ENCODE data around the gene INTS6.

- TF ChIP-seq PPARA (CRISPR knock-in tag; IDR thresholded peaks at IDR 0.05; ENCODE audit: borderline replicate concordance) (no peak), TCF4 (CRISPR knock-in tag; IDR thresholded peaks at IDR 0.05; ENCODE audit: borderline replicate concordance) (no peak), ZFP30 (CRISPR knock-in tag; IDR thresholded peaks at IDR 0.05) (no peak), TOX (CRISPR knock-in tag; IDR thresholded peaks at IDR 0.05; ENCODE audit: borderline replicate concordance) (no peak)
Measured at GRCh38 chr13:51357928-51358595, 94.8 kb downstream of the INTS6 start.
